K562 (cell line): ENCODE measurements around the gene AMIGO3. TPM values are rescaled to one million over a fixed set of nuclear protein-coding genes. Genes with fewer than 3 reads are reported as not detected.
A peak's percentile ranks its signal among the peaks of the same experiment; 100 is the strongest.

Experiments
- ATAC-seq: fragments of 200-7000 bp; cut with Tn5 transposase; 3 replicates; pipeline ENCODE4 v1.9.1; 2020; ENCODE audit warnings: moderate library complexity
- BruUV-seq: library from RNA; stranded (reverse); fragments of 400-500 nt; replicated peaks from 2 replicates; lab custom pipeline; 2021; lab: Mats Ljungman, UMichigan
- CTCF ChIA-PET: fragments of 300-600 bp; formaldehyde crosslinking; extraction: SDS; loops from one replicate; lab custom pipeline; 2021; ENCODE audit warnings: low intra/inter-chr PET ratio; lab: Yijun Ruan, JAX
- POLR2A ChIA-PET: fragments of 300-600, 350-650 bp; sonication (Branson Sonifier 250); formaldehyde crosslinking; extraction: SDS; loops from one replicate; lab custom pipeline; 2021; ENCODE audit warnings: antibody characterized with exemption, inconsistent platforms; lab: Yijun Ruan, JAX
- DNase-seq, 4 experiments: peaks; one replicate each; pipeline versions ENCODE4 v3.0.0 to v3.0.0-alpha.2; 2011 to 2018; ENCODE audit warnings: low spot score in 3 of 4, mixed read lengths in 3 of 4; ENCODE audit errors: extremely low read depth in 1 of 4
- FAIRE-seq: peaks from 2 replicates; lab custom pipeline; 2011; peaks lifted over from hg19 to GRCh38; lab: Jason Lieb, UNC
- H2AFZ ChIP-seq: 2 replicates; pipeline ENCODE4 v1.6.0; 2011; ENCODE audit warnings: low read depth, low read length, control low read depth, inconsistent platforms
- H3K27ac ChIP-seq: fragments of 200-600 bp; 3 replicates; pipeline ENCODE4 v1.8.0; 2011; ENCODE audit warnings: low read depth, mild to moderate bottlenecking, control low read depth, inconsistent platforms, low read length, moderate library complexity, mixed read lengths; ENCODE audit errors: extremely low read depth
- H3K27me3 ChIP-seq, 2 experiments: fragments of 300-600 bp in 1 of 2; 2 replicates in 1 of 2; 3 replicates in 1 of 2; pipeline versions ENCODE4 v1.6.0 to v1.8.0; 2011; ENCODE audit warnings: inconsistent platforms in 2 of 2, low read length in 2 of 2, mild to moderate bottlenecking in 1 of 2, mixed read lengths in 1 of 2, moderate library complexity in 1 of 2; ENCODE audit not compliant: control insufficient read depth in 2 of 2, insufficient read depth in 2 of 2
- H3K36me3 ChIP-seq: fragments of 300-600 bp; 3 replicates; pipeline ENCODE4 v1.8.0; 2011; ENCODE audit warnings: mild to moderate bottlenecking, low read length, inconsistent platforms; ENCODE audit not compliant: control insufficient read depth, insufficient read depth
- H3K4me1 ChIP-seq, 2 experiments: fragments of 200-600 bp in 1 of 2; replicated peaks in 1 of 2; 2 replicates in 1 of 2; 3 replicates in 1 of 2; pipeline versions ENCODE4 v1.5.1 to v1.8.0; 2011; ENCODE audit warnings: inconsistent platforms in 2 of 2, low read length in 2 of 2, mild to moderate bottlenecking in 1 of 2, mixed read lengths in 1 of 2, moderate library complexity in 1 of 2; ENCODE audit not compliant: control insufficient read depth in 2 of 2, insufficient read depth in 2 of 2
- H3K4me2 ChIP-seq: 2 replicates; pipeline ENCODE4 v1.6.1; 2011; ENCODE audit warnings: low read length, control low read depth, inconsistent platforms, mixed read lengths; ENCODE audit not compliant: insufficient read depth
- H3K4me3 ChIP-seq: fragments of 200-600 bp; sonication (generic), shearing (Covaris generic); 2 replicates; pipeline ENCODE4 v1.5.1; 2016; ENCODE audit warnings: control low read depth, inconsistent platforms
- H3K79me2 ChIP-seq: fragments of 200-600 bp; 3 replicates; pipeline ENCODE4 v1.8.0; 2011; ENCODE audit warnings: low read length, inconsistent platforms; ENCODE audit not compliant: control insufficient read depth, insufficient read depth
- H3K9ac ChIP-seq, 2 experiments: 2 replicates each; pipeline versions ENCODE4 v1.6.0 to v1.6.1; 2011; ENCODE audit warnings: low read depth in 2 of 2, low read length in 2 of 2, control low read depth in 1 of 2, inconsistent platforms in 1 of 2, mild to moderate bottlenecking in 1 of 2, mixed read lengths in 1 of 2; ENCODE audit not compliant: insufficient read depth in 1 of 2
- H3K9me1 ChIP-seq: one replicate; pipeline ENCODE4 v1.6.0; 2011; ENCODE audit warnings: inconsistent platforms, mild to moderate bottlenecking, low read length, moderate library complexity; ENCODE audit not compliant: control insufficient read depth, insufficient read depth
- H3K9me3 ChIP-seq: replicated peaks from 2 replicates; pipeline ENCODE4 v1.5.1; 2011; ENCODE audit warnings: low read depth, low read length, inconsistent platforms; ENCODE audit not compliant: control insufficient read depth, insufficient read depth
- H4K20me1 ChIP-seq: replicated peaks from 2 replicates; pipeline ENCODE4 v1.6.1; 2011; ENCODE audit warnings: low read length, inconsistent platforms, mixed read lengths; ENCODE audit not compliant: control insufficient read depth, insufficient read depth
- BRD9 ChIP-seq: fragments of 450-650 bp; IDR thresholded peaks from 2 replicates; pipeline ENCODE4 v1.6.1; 2018; ENCODE audit warnings: low read depth; ENCODE audit not compliant: partially characterized antibody
- HDAC2 ChIP-seq: fragments of 450-650 bp; IDR thresholded peaks from 2 replicates; pipeline ENCODE4 v1.6.1; 2016; ENCODE audit warnings: mild to moderate bottlenecking
- ZNF175 ChIP-seq: fragments of 200-800 bp; sonication (Bioruptor generic); IDR thresholded peaks from 2 replicates; pipeline ENCODE4 v1.6.1; 2016; ENCODE audit warnings: low read depth, mild to moderate bottlenecking, missing genetic modification characterization, missing compliant biosample characterization
- WGBS: fragments of 100-300 bp; shearing (Covaris generic); methylation state at CpG from one replicate; pipeline ENCODE4 v1.1.6; 2016; ENCODE audit warnings: low coverage, mixed read lengths; ENCODE audit not compliant: insufficient coverage; ENCODE audit errors: missing lambda C conversion rate; 5-methylcytosine and 5-hydroxymethylcytosine counted together
- in situ Hi-C: fragments of 300-500 bp; cut with MboI; formaldehyde crosslinking; loops from 4 replicates; pipeline ENCODE4 v1.15.0; 2018; ENCODE audit warnings: inconsistent platforms, mixed read lengths
- intact Hi-C: fragments of 100-400 bp; cut with micrococcal nuclease; formaldehyde crosslinking; loops from 2 replicates; pipeline ENCODE4 v1.14.2; 2022
- polyA plus RNA-seq, 8 experiments: library from polyadenylated mRNA; depleted of rRNA in 4 of 8; stranded (reverse) in 5 of 8; unstranded in 3 of 8; fragments of >200 nt; fragmentation: Nextera tagmentation in 2 of 8; fragmentation: Illumina TruSeq in 1 of 8; extraction: Ambion mirVana in 2 of 8; extraction: Trizol in 1 of 8; gene quantifications; 2 replicates each; pipeline versions ENCODE4 v1.2.1 to v1.2.3, GENCODE V29; 2011 to 2014; ENCODE audit warnings: inconsistent platforms in 1 of 8, missing spikeins in 1 of 8
- total RNA-seq, 7 experiments: library from RNA; depleted of rRNA in 6 of 7; stranded (reverse); fragments of >200 nt in 6 of 7; fragmentation: Illumina TruSeq in 2 of 7; extraction: Trizol in 2 of 7; gene quantifications; 2 replicates each; pipeline versions ENCODE4 v1.2.1 to v1.2.3, GENCODE V29; 2011 to 2021; ENCODE audit warnings: low replicate concordance in 1 of 7
- TF ChIP-seq, protein P1 (sequence below): fragments of 250-450 bp; sonication (Bioruptor Pico); IDR thresholded peaks from 2 replicates; pipeline ENCODE4 v1.5.0; 2022; ENCODE audit warnings: mild to moderate bottlenecking
- TF ChIP-seq, protein P2 (sequence below), 2 experiments: fragments of 450-650 bp; formaldehyde crosslinking in 1 of 2; IDR thresholded peaks; 2 replicates each; pipeline versions ENCODE4 v1.4.0 to v1.6.1; 2014 to 2020; ENCODE audit warnings: mild to moderate bottlenecking in 2 of 2, borderline replicate concordance in 1 of 2, low read depth in 1 of 2
- TF ChIP-seq, protein P3 (sequence below): fragments of 250-450 bp; sonication (Bioruptor Pico); IDR thresholded peaks from 2 replicates; pipeline ENCODE4 v1.5.0; 2021

The AMIGO3 gene
- total and polyA plus RNA-seq, 9 of the 15 experiments (the other 6 are each of a cell fraction or from before 2014, with no cell fraction given) = 0.13 to 2.8 (median 0.44) TPM; not detected in 4

GRCh38 chr3:49712631-49713317, 6.7 kb downstream of the AMIGO3 start:
- no peak overlapping the region for H3K4me3 ChIP-seq
- H3K4me2 ChIP-seq = no peak overlapping the region
- FAIRE-seq (no peak), DNase-seq (no peak), ATAC-seq (no peak; the same call in 2 of the 3 replicates)
- no peaks in the 10 kb centered on the region for H4K20me1 ChIP-seq
- BruUV-seq = no TSS peak
- no peaks in the 10 kb centered on the region for H3K27me3 ChIP-seq
- no peaks in the 10 kb centered on the region for H3K79me2 ChIP-seq
- intact Hi-C loops (no loop called here), in situ Hi-C loops (no loop called here)
- H3K36me3 ChIP-seq = peaks cover 25% of the 10 kb centered on the region; the same call in 2 of the 3 replicates
- 0 out of 4 replicates have a peak overlapping the region, but pooled peaks of 1 of the 2 experiments have one; percentile 40 for H3K9ac ChIP-seq
- WGBS = 77% methylated on average over 6 of the region's 7 CpGs
- H3K27ac ChIP-seq = no peak overlapping the region
- H2AFZ ChIP-seq = no peak overlapping the region
- no peaks in the 10 kb centered on the region; a peak in 1 of 5 replicates for H3K4me1 ChIP-seq
- H3K9me3 ChIP-seq = no peaks in the 10 kb centered on the region
- POLR2A ChIA-PET = interaction anchor here (0.7 to 1.3 kb wide), 3 partner anchors 10 to 41 kb away, joined by 3 to 5 read pairs (median 4); partner anchors contain the start of gene GMPPB
- no peaks in the 10 kb centered on the region for H3K9me1 ChIP-seq
- CTCF ChIA-PET = interaction anchor here (0.6 kb wide), 1 partner anchor 465 kb away, joined by 4 read pairs; no protein-coding TSS in a partner anchor
- TF ChIP-seq, protein P1, sequence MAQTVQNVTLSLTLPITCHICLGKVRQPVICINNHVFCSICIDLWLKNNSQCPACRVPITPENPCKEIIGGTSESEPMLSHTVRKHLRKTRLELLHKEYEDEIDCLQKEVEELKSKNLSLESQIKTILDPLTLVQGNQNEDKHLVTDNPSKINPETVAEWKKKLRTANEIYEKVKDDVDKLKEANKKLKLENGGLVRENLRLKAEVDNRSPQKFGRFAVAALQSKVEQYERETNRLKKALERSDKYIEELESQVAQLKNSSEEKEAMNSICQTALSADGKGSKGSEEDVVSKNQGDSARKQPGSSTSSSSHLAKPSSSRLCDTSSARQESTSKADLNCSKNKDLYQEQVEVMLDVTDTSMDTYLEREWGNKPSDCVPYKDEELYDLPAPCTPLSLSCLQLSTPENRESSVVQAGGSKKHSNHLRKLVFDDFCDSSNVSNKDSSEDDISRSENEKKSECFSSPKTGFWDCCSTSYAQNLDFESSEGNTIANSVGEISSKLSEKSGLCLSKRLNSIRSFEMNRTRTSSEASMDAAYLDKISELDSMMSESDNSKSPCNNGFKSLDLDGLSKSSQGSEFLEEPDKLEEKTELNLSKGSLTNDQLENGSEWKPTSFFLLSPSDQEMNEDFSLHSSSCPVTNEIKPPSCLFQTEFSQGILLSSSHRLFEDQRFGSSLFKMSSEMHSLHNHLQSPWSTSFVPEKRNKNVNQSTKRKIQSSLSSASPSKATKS (CRISPR knock-in tag) = no peak
- TF ChIP-seq HDAC2 (no peak), ZNF175 (CRISPR knock-in tag) (no peak), BRD9 (no peak)
- TF ChIP-seq, protein P2, sequence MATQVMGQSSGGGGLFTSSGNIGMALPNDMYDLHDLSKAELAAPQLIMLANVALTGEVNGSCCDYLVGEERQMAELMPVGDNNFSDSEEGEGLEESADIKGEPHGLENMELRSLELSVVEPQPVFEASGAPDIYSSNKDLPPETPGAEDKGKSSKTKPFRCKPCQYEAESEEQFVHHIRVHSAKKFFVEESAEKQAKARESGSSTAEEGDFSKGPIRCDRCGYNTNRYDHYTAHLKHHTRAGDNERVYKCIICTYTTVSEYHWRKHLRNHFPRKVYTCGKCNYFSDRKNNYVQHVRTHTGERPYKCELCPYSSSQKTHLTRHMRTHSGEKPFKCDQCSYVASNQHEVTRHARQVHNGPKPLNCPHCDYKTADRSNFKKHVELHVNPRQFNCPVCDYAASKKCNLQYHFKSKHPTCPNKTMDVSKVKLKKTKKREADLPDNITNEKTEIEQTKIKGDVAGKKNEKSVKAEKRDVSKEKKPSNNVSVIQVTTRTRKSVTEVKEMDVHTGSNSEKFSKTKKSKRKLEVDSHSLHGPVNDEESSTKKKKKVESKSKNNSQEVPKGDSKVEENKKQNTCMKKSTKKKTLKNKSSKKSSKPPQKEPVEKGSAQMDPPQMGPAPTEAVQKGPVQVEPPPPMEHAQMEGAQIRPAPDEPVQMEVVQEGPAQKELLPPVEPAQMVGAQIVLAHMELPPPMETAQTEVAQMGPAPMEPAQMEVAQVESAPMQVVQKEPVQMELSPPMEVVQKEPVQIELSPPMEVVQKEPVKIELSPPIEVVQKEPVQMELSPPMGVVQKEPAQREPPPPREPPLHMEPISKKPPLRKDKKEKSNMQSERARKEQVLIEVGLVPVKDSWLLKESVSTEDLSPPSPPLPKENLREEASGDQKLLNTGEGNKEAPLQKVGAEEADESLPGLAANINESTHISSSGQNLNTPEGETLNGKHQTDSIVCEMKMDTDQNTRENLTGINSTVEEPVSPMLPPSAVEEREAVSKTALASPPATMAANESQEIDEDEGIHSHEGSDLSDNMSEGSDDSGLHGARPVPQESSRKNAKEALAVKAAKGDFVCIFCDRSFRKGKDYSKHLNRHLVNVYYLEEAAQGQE (IDR thresholded peaks at IDR 0.05; ENCODE audit: borderline replicate concordance) = no peak
- TF ChIP-seq, protein P2 (CRISPR knock-in tag; IDR thresholded peaks at IDR 0.05; ENCODE audit: low read depth) = no peak
- TF ChIP-seq, protein P3, sequence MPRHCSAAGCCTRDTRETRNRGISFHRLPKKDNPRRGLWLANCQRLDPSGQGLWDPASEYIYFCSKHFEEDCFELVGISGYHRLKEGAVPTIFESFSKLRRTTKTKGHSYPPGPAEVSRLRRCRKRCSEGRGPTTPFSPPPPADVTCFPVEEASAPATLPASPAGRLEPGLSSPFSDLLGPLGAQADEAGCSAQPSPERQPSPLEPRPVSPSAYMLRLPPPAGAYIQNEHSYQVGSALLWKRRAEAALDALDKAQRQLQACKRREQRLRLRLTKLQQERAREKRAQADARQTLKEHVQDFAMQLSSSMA = no peak
